ENCODE results near the gene CNN1. TPM values are rescaled to one million over a fixed set of nuclear protein-coding genes. Genes with fewer than 3 reads are reported as not detected.
A peak's percentile ranks its signal among the peaks of the same experiment; 100 is the strongest.
"Not testable (repeated sequence)": the region's sequence is repeated elsewhere in the genome, so short reads cannot be mapped to it uniquely, and the experiment has no call there.

The CNN1 gene
- total RNA-seq, 1 experiment from 2014 or later = 93.9 TPM

DNA sequence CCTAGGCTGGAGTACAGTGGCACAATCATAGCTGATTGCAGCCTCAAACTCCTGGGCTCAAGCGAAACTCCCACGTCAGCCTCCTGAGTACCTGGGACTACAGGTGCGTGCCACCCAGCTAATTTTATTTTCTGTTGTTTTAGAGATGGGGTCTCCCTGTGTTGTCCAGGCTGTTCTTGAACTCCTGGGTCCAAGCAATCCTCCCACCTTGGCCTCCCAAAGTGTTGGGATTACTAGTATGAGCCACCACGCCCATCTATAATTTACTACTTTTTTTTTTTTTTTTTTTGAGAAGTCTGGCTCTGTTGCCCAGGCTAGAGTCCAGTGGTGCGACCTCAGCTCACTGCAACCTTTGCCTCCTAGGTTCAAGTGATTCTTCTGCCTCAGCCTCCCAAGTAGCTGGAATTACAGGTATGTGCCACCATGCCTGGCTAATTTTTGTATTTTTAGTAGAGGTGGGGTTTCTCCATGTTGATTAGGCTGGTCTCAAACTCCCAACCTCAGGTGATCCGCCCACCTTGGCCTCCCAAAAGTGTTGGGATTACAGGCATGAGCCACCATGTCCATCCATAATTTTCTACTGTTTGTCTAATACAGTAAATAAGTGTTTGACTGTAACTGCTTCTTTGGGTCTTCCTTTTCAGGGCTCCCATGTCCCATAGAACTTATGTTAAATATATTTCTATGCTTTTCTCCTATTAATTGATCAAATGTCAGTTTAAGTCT is 25.6 kb downstream of the CNN1 start:
- not testable (repeated sequence) for DNase-seq (ENCODE audit: low read depth in 1 of 2, low spot score in 2 of 2); H3K4me3 ChIP-seq; H3K4me1 ChIP-seq (replicated peaks); H3K9me3 ChIP-seq (replicated peaks); H3K27me3 ChIP-seq (replicated peaks); H3K27ac ChIP-seq; H3K36me3 ChIP-seq

DNA sequence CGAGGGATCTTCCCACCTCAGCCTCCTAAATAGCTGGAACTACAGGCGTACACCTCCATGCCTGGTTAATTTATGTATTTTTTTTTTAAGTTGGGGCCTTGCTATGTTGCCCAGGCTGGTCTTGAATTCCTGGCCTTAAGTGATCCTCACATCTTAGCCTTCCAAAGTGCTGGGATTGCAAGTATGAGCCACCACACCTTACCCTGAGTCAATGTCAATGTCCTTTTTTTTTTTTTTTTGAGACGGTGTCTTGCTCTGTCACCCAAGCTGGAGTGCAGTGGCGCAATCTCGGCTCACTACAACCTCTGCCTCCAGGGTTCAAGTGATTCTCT is 27.0 kb downstream of the CNN1 start:
- H3K27ac ChIP-seq; H3K27me3 ChIP-seq (replicated peaks); H3K4me1 ChIP-seq (replicated peaks); DNase-seq (ENCODE audit: low read depth in 1 of 2, low spot score in 2 of 2); H3K9me3 ChIP-seq (replicated peaks); H3K4me3 ChIP-seq; H3K36me3 ChIP-seq: not testable (repeated sequence)

DNA sequence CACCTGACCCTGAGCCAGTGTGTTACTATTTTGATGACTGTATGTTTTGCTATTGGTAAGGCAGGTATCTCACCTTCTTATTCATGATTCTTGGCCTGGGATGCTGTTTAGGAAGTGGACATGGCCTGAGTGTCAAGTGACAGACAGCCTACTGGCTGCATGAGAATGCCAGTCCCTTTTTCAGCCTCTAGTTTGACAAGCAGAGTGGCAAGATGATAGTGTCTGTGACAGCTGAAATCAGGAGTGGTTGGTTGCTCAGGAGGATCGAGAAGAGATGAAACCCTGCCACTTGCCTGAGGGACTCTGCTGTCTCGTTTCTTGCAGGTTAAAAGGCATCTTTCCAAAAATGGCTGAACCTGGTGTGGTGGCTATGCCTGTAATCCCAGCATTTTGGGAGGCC is 27.5 kb downstream of the CNN1 start:
- Histone ChIP-seq H3K36me3 (no peaks in the 10 kb centered on the region), H3K4me3 (no peak overlapping the region), H3K4me1 (replicated peaks) (no peaks in the 10 kb centered on the region), H3K9me3 (replicated peaks) (no peaks in the 10 kb centered on the region), H3K27me3 (replicated peaks) (no peaks in the 10 kb centered on the region), H3K27ac (no peak overlapping the region)
- no peak for DNase-seq (ENCODE audit: low read depth in 1 of 2, low spot score in 2 of 2)

DNA sequence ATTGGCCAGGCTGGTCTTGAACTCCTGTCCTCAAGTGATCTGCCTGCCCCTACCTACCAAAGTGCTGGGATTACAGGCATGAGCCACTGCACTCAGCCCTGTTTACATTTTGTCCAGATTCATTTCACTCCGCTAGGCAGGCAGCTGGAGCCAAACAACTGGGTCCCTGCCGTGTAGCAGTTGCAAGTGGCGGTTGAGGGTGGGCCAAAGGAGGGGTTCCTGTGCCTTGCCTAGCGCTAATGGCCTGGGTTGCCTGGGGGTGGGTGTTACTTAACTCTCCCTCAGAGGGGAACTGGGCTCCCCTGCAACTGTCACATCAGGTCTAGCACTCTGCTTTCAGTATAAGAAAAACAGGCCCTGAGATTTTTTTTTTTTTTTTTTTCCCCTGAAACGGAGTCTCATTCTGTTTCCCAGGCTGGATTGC is 31.4 kb downstream of the CNN1 start:
- Histone ChIP-seq H3K36me3 (no peaks in the 10 kb centered on the region), H3K9me3 (replicated peaks) (no peaks in the 10 kb centered on the region), H3K4me3 (no peak overlapping the region), H3K4me1 (replicated peaks) (no peaks in the 10 kb centered on the region), H3K27ac (no peak overlapping the region), H3K27me3 (replicated peaks) (no peaks in the 10 kb centered on the region)
- no peak for DNase-seq (ENCODE audit: low read depth in 1 of 2, low spot score in 2 of 2)

DNA sequence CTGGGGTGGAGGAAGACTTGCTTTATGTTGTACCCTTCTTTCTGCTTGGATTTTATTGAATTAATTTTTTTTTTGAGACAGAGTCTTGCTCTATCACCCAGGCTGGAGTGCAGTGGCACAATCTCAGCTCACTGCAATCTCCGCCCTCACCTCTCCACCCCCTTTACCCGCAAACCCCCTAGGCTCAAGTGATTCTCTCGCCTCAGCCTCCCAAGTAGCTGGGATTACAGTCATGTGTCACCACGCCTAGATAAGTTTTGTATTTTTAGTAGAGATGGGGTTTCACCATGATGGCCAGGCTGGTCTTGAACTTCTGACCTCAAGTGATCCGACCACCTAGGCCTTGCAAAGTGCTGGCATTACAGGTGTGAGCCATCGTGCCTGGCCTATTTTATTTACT is 34.7 kb downstream of the CNN1 start:
- H3K9me3 ChIP-seq (replicated peaks); H3K27me3 ChIP-seq (replicated peaks); H3K4me3 ChIP-seq; DNase-seq (ENCODE audit: low read depth in 1 of 2, low spot score in 2 of 2); H3K27ac ChIP-seq; H3K4me1 ChIP-seq (replicated peaks); H3K36me3 ChIP-seq: not testable (repeated sequence)

DNA sequence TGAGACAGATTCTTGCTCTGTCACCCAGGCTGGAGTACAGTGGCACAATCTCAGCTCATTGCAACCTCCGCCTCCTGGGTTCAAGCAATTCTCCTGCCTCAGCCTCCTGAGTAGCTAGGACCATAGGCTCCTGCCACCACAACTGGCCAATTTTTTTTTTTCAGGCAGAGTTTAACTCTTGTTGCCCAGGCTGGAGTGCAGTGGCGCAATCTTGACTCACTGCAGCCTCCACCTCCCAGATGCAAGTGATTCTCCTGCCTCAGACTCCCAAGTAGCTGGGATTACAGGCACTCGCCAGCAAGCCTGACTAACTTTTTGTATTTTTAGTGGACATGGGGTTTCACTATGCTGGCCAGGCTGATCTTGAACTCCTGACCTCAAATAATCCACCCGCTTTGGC is 35.1 kb downstream of the CNN1 start:
- DNase-seq (ENCODE audit: low read depth in 1 of 2, low spot score in 2 of 2); H3K4me1 ChIP-seq (replicated peaks); H3K27ac ChIP-seq; H3K9me3 ChIP-seq (replicated peaks); H3K36me3 ChIP-seq; H3K27me3 ChIP-seq (replicated peaks); H3K4me3 ChIP-seq: not testable (repeated sequence)

DNA sequence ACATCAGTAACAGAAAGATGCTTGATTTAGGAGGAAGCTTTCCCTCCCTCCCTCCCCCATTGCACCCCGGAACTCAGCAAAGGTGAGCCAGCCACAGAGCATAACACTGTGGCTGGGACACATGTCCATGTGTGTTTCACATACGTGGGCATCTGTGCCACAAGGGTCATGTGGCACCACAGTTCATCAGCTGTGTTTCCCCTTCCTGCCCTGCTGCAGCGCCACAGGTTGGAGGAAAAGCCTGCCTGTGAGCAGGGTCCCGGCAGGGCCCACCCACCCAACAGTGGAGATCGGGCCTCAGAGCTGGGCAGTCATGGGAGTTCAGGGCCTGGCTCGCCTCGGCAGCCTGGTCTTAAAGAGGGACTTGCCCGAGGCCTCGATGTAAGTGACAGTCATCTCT is 36.0 kb downstream of the CNN1 start:
- H3K27me3 ChIP-seq (replicated peaks) = no peaks in the 10 kb centered on the region
- no peaks in the 10 kb centered on the region for H3K4me1 ChIP-seq (replicated peaks)
- H3K27ac ChIP-seq = no peak overlapping the region
- H3K9me3 ChIP-seq (replicated peaks) = no peaks in the 10 kb centered on the region
- DNase-seq (ENCODE audit: low read depth in 1 of 2, low spot score in 2 of 2) = no peak
- H3K4me3 ChIP-seq = no peak overlapping the region
- H3K36me3 ChIP-seq = no peaks in the 10 kb centered on the region

DNA sequence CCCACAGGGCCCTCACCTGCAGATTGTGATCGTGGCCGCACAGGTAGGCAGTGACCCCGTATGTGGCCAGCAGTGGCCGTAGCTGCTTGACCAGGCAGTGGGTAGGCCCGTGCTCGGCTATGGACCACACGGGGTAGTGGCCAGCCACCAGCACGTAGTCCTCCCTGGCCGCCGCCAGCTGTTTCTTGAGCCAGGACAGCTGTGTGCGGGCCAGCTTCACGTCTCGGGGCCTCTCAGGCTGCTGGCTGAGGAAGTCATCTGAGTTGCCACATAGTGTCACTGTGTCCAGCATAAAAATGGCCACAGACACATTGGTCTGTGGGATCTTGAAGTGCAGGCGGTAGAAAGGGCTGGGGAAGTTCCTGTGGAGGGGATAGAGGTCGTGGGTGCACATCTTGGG is 37.6 kb downstream of the CNN1 start:
- Histone ChIP-seq H3K4me1 (replicated peaks) (no peaks in the 10 kb centered on the region), H3K36me3 (no peaks in the 10 kb centered on the region)

DNA sequence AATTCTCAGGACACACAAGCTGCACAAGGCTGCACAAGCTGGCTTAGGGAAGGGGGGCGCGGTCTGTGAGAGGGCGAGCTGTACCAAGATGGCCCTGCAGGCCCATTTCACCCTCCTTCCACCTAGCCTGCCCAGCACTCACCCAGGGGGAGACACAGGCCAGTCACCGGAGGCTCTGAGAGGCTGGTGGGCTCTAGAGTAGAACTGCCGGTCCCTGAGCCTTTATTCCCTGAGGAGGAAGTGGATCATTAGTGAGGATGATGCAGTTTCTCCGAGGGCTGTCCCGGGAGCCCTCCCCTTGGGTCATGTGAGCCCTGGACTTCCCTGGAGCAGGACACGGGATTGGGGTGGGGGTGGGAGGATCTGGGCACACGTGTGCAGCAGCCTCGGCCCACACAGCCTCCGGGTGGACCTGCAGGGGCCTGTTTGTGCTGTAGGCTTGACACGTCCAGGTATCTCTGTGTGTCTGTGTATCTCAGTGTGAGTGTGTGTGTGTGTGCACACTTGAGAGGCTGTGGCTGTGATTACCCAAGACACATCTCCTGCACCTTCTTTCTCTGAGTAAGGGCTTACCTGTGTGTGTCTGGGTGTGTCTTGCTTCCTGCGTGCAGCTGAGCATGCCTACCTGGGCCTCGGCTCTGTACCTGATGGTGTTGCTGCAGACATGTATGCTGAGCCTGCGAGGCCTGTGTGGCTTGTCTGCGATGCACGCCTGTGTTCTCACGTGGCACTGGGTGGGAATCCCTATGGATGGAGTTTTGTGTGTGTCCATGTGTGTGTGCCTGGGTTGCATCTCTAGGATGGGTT is 39.0 kb downstream of the CNN1 start, which contains the start of gene ACP5:
Gene ACP5, minus strand, starts transcription at position 195 of the 807 bp plus-strand sequence. CDS start 328 bp downstream, outside the sequence.
- H3K27me3 ChIP-seq (replicated peaks) = no peaks in the 10 kb centered on the region
- no peaks in the 10 kb centered on the region for H3K9me3 ChIP-seq (replicated peaks)
- H3K36me3 ChIP-seq = no peaks in the 10 kb centered on the region
- H3K4me3 ChIP-seq = no peak within 1 kb of the TSS
- no peaks in the 10 kb centered on the region for H3K4me1 ChIP-seq (replicated peaks)
- DNase-seq (ENCODE audit: low read depth in 1 of 2, low spot score in 2 of 2) = peak in 1 of 2 experiments; percentile 42
- H3K27ac ChIP-seq = no peak within 1 kb of the TSS

More for the DNA sequence above, 37.6 kb downstream of the CNN1 start:
- DNase-seq (ENCODE audit: low read depth in 1 of 2, low spot score in 2 of 2) = no peak
- Histone ChIP-seq H3K27me3 (replicated peaks) (no peaks in the 10 kb centered on the region), H3K27ac (no peak overlapping the region), H3K4me3 (no peak overlapping the region), H3K9me3 (replicated peaks) (no peaks in the 10 kb centered on the region)

DNA sequence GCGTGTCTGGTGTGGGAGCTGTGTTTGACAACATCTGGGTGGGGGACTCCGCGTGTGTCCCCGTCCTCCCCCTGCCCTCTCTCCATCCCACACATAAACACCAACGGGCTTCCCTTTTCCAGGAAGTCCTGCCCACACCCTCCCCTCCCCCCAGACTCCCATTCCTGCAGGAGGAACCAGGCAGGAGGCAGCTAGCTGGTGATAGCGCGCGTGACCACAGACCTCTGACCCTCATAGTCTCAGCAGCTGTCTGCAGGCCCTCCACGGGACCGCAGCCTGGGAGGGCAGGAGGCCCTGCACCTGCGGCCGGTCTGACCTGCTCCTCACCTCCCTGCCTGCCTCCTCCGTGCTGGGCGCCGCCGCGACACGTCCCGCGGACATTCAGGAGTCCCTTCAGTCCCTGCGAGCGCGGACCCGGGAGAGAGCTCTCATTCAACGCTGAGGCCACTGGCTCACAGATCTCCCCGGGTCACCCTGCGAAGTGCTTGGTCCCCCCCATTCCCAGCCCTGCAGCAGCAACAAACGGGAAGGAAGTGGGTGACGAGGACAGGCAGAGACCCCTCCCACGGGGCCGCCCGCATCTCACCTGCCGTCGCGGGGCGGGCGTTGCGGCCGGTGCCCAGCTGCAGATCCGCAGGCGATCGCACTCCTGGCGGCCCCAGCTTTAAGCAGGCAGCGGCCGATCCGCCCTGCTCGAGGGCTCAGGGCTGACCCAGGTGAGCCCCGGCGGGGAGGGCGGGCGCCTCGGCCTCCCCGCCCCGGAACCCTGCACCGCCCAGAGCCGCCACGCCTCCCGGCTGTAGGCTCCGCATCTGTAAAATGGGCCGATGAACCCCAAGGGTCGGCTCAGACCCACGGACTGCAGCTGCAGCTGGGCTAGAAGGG is 39.8 kb downstream of the CNN1 start:
- DNase-seq (ENCODE audit: low read depth in 1 of 2, low spot score in 2 of 2) = peak in 1 of 2 experiments; percentile 42
- Histone ChIP-seq H3K4me3 (no peak overlapping the region), H3K27me3 (replicated peaks) (no peaks in the 10 kb centered on the region), H3K36me3 (no peaks in the 10 kb centered on the region), H3K27ac (no peak overlapping the region), H3K4me1 (replicated peaks) (no peaks in the 10 kb centered on the region), H3K9me3 (replicated peaks) (no peaks in the 10 kb centered on the region)

DNA sequence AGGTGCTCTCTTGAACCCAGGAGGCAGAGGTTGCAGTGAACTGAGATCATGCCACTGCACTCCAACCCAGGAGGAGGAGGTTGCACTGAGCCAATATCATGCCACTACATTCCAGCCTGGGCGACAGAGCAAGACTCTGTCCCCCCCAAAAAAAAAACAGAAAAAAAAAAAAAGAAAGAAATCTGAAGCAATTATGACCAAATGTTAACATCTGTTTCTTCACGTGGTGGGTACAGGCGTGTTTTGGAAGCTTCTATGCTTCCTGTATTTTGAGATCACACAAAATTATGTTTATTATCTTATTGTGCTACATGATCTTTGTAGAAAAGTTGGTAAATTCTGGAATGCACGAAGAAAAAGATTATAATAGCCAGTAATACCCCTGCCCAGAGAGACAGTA is 41.5 kb downstream of the CNN1 start:
- DNase-seq (ENCODE audit: low read depth in 1 of 2, low spot score in 2 of 2) = no peak
- no peak overlapping the region for H3K4me3 ChIP-seq
- no peaks in the 10 kb centered on the region for H3K36me3 ChIP-seq
- no peaks in the 10 kb centered on the region for H3K4me1 ChIP-seq (replicated peaks)
- no peaks in the 10 kb centered on the region for H3K27me3 ChIP-seq (replicated peaks)
- no peak overlapping the region for H3K27ac ChIP-seq
- no peaks in the 10 kb centered on the region for H3K9me3 ChIP-seq (replicated peaks)

DNA sequence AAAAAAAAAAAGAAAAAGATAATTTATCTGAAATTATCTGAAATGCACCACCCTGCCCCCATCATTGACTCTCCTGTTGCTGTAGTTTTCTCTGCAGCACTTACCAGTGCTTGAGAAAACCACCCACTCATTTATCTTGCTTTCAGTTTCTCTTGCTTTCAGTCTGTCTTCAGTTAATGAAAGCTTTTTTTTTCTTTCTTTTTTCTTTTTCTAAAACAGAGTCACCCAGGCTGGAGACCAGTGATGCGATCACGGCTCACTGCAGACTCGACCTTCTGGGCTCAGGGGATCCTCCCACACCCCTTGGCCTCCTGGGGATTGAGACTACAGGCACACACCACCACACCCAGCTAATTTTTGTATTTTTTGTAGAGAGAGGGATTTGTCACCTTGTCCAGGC is 43.1 kb downstream of the CNN1 start:
- Histone ChIP-seq H3K27me3 (replicated peaks) (no peaks in the 10 kb centered on the region), H3K36me3 (no peaks in the 10 kb centered on the region), H3K4me1 (replicated peaks) (no peaks in the 10 kb centered on the region), H3K27ac (no peak overlapping the region), H3K9me3 (replicated peaks) (no peaks in the 10 kb centered on the region), H3K4me3 (no peak overlapping the region)
- DNase-seq (ENCODE audit: low read depth in 1 of 2, low spot score in 2 of 2) = no peak

DNA sequence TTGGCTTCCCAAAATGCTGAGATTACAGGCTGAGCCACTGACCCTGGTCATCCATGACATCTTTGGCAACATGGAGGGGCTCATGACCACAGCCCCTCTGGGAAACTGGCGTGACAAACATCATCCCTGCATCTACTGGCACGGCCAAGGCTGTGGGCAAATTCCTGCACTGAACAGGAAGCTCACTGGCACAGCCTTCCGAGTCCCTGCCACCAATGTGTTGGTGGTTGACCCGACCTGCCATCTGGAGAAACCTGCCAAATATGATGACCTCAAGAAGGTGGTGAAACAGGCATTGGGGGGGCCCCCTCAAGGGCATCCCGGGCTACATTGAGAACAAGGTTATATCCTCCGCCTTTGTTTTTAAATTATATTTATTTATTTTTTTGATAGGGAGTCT is 47.7 kb downstream of the CNN1 start:
- no peak overlapping the region for H3K27ac ChIP-seq
- DNase-seq (ENCODE audit: low read depth in 1 of 2, low spot score in 2 of 2) = no peak
- no peaks in the 10 kb centered on the region for H3K4me1 ChIP-seq (replicated peaks)
- no peak overlapping the region for H3K4me3 ChIP-seq
- H3K9me3 ChIP-seq (replicated peaks) = no peaks in the 10 kb centered on the region
- no peaks in the 10 kb centered on the region for H3K36me3 ChIP-seq
- H3K27me3 ChIP-seq (replicated peaks) = no peaks in the 10 kb centered on the region

All from SJSA1 (cell line).